WTC11 (cell line): ENCODE data around the gene AGBL4. TPM values are rescaled to one million over a fixed set of nuclear protein-coding genes. Genes with fewer than 3 reads are reported as not detected.

Experiments
- ATAC-seq: fragments of 200-7000 bp; cut with Tn5 transposase; 2 replicates; pipeline ENCODE4 v1.10.0; 2021; ENCODE audit warnings: mild to moderate bottlenecking, moderate library complexity
- CTCF ChIA-PET: fragments of 300-600 bp; sonication (Branson Sonifier 250); formaldehyde crosslinking; loops from one replicate; lab custom pipeline; 2021; ENCODE audit warnings: antibody characterized with exemption; lab: Charles Lee
- POLR2A ChIA-PET: fragments of 350-600 bp; sonication (Branson Sonifier 250); formaldehyde crosslinking; loops from one replicate; lab custom pipeline; 2021; ENCODE audit warnings: antibody characterized with exemption; lab: Charles Lee
- DNase-seq: peaks from one replicate; pipeline ENCODE4 v3.0.0; 2021; ENCODE audit warnings: low spot score
- H3K27ac Mint-ChIP-seq: 2 replicates; pipeline ENCODE4 v1.8.0; 2021; ENCODE audit warnings: mixed read lengths
- H3K27me3 Mint-ChIP-seq: 2 replicates; pipeline ENCODE4 v1.8.0; 2021; ENCODE audit warnings: low read depth, mild to moderate bottlenecking, moderate library complexity, mixed read lengths
- H3K36me3 Mint-ChIP-seq: 2 replicates; pipeline ENCODE4 v1.8.0; 2021; ENCODE audit warnings: mixed read lengths
- H3K4me1 Mint-ChIP-seq: 2 replicates; pipeline ENCODE4 v1.8.0; 2022; ENCODE audit warnings: mixed read lengths
- H3K4me3 Mint-ChIP-seq: 2 replicates; pipeline ENCODE4 v1.8.0; 2021; ENCODE audit warnings: mild to moderate bottlenecking, moderate library complexity, mixed read lengths
- H3K9me3 Mint-ChIP-seq: 2 replicates; pipeline ENCODE4 v1.8.0; 2021; ENCODE audit warnings: mixed read lengths
- CBFB ChIP-seq: sonication (generic); formaldehyde crosslinking; IDR thresholded peaks from 2 replicates; pipeline ENCODE4 v1.8.1; 2022; ENCODE audit warnings: mild to moderate bottlenecking, low read depth, missing genetic modification reagents
- CREB1 ChIP-seq: sonication (generic); formaldehyde crosslinking; IDR thresholded peaks from 2 replicates; pipeline ENCODE4 v1.8.0; 2023; ENCODE audit warnings: mild to moderate bottlenecking, missing genetic modification reagents
- ERG ChIP-seq: fragments of 250-450 bp; sonication (Bioruptor Pico); IDR thresholded peaks from 2 replicates; pipeline ENCODE4 v1.8.0; 2021; ENCODE audit warnings: mild to moderate bottlenecking
- ESRRA ChIP-seq: sonication (generic); formaldehyde crosslinking; IDR thresholded peaks from 2 replicates; pipeline ENCODE4 v1.8.1; 2022; ENCODE audit warnings: mild to moderate bottlenecking, missing genetic modification reagents, borderline replicate concordance
- FOXP1 ChIP-seq: sonication (generic); formaldehyde crosslinking; IDR thresholded peaks from 2 replicates; pipeline ENCODE4 v1.8.0; 2022; ENCODE audit warnings: missing genetic modification reagents, mild to moderate bottlenecking, moderate library complexity, borderline replicate concordance
- GABPB1 ChIP-seq: sonication (generic); formaldehyde crosslinking; IDR thresholded peaks from 2 replicates; pipeline ENCODE4 v1.8.1; 2023; ENCODE audit warnings: mild to moderate bottlenecking, missing genetic modification reagents
- GRHL2 ChIP-seq: fragments of 250-450 bp; sonication (Bioruptor Pico); IDR thresholded peaks from 2 replicates; pipeline ENCODE4 v1.8.0; 2022; ENCODE audit warnings: mild to moderate bottlenecking, moderate library complexity; ENCODE audit not compliant: insufficient replicate concordance, severe bottlenecking
- KAT7 ChIP-seq: sonication (generic); formaldehyde crosslinking; IDR thresholded peaks from 2 replicates; pipeline ENCODE4 v1.8.1; 2023; ENCODE audit warnings: missing genetic modification reagents, mild to moderate bottlenecking, borderline replicate concordance
- NFE2L1 ChIP-seq: sonication (generic); formaldehyde crosslinking; IDR thresholded peaks from 2 replicates; pipeline ENCODE4 v1.8.1; 2023; ENCODE audit warnings: missing genetic modification reagents
- PREB ChIP-seq: sonication (generic); formaldehyde crosslinking; IDR thresholded peaks from 2 replicates; pipeline ENCODE4 v1.8.1; 2022; ENCODE audit warnings: mild to moderate bottlenecking, missing genetic modification reagents, moderate library complexity, borderline replicate concordance
- RELA ChIP-seq: sonication (generic); formaldehyde crosslinking; IDR thresholded peaks from 2 replicates; pipeline ENCODE4 v1.8.1; 2022; ENCODE audit warnings: missing genetic modification reagents, mild to moderate bottlenecking, borderline replicate concordance
- TCF7 ChIP-seq: sonication (generic); formaldehyde crosslinking; IDR thresholded peaks from 2 replicates; pipeline ENCODE4 v1.8.0; 2022; ENCODE audit warnings: mild to moderate bottlenecking, low read depth, missing genetic modification reagents, moderate library complexity
- TEAD1 ChIP-seq: sonication (generic); formaldehyde crosslinking; IDR thresholded peaks from 2 replicates; pipeline ENCODE4 v1.8.0; 2022; ENCODE audit warnings: mild to moderate bottlenecking, missing genetic modification reagents
- TP53 ChIP-seq: sonication (generic); formaldehyde crosslinking; IDR thresholded peaks from 2 replicates; pipeline ENCODE4 v1.8.1; 2023; ENCODE audit warnings: mild to moderate bottlenecking, missing genetic modification reagents
- ZBTB21 ChIP-seq: sonication (generic); formaldehyde crosslinking; IDR thresholded peaks from 2 replicates; pipeline ENCODE4 v1.8.1; 2023; ENCODE audit warnings: mild to moderate bottlenecking, missing genetic modification reagents, borderline replicate concordance
- ZNF317 ChIP-seq: sonication (generic); formaldehyde crosslinking; IDR thresholded peaks from 2 replicates; pipeline ENCODE4 v1.8.1; 2023; ENCODE audit warnings: low read depth, mild to moderate bottlenecking, moderate library complexity, missing genetic modification reagents, borderline replicate concordance
- ZNF396 ChIP-seq: fragments of 250-450 bp; sonication (Bioruptor Pico); IDR thresholded peaks from 2 replicates; pipeline ENCODE4 v1.8.0; 2021; ENCODE audit warnings: mild to moderate bottlenecking, moderate library complexity, borderline replicate concordance
- total RNA-seq: library from RNA; stranded (reverse); gene quantifications from 3 replicates; pipeline ENCODE4 v1.2.3, GENCODE V29; 2021
- TF ChIP-seq, protein P1 (sequence below): fragments of 250-450 bp; sonication (Bioruptor Pico); conservative IDR thresholded peaks from 2 replicates; pipeline ENCODE4 v1.9.0; 2021; ENCODE audit warnings: mild to moderate bottlenecking
- TF ChIP-seq, protein P2 (sequence below): sonication (generic); formaldehyde crosslinking; IDR thresholded peaks from 2 replicates; pipeline ENCODE4 v1.8.0; 2022; ENCODE audit warnings: mild to moderate bottlenecking, missing genetic modification reagents
- TF ChIP-seq, protein P3 (sequence below): fragments of 200-600 bp; IDR thresholded peaks from 2 replicates; pipeline ENCODE4 v1.8.0; 2022; ENCODE audit warnings: antibody characterized with exemption
- TF ChIP-seq, protein P4 (sequence below): fragments of 250-450 bp; sonication (Bioruptor Pico); IDR thresholded peaks from 2 replicates; pipeline ENCODE4 v1.9.0; 2021; ENCODE audit warnings: mild to moderate bottlenecking

Gene AGBL4
- total RNA-seq, 1 experiment from 2014 or later, result 0.87 TPM

DNA sequence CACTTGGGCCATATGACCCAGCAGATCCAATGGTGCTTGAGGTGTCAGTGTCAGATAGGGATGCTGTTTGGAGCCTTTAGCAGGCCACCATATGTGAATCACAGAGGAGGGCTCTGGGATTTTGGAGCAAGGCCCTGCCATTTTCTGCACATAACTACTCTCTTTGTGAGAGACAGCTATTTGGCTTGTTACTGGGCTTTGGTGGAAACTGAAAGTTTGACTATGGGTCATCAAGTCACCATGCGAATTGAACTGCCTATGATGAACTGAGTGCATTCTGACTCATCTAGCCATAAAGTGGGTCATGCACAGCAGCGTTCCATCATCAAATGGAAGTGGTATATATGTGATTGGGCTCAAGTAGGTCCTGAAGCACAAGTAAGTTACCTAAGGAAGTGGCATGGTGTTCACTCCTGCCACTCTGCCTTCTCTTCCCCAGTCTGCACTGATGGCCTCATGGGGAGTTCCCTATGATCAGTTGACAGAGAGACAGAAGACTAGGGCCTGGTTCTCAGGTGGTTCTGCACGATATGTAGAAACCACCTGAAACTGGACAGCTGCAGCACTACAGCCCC lies 447.3 kb downstream of the AGBL4 start:
- POLR2A ChIA-PET, result no interaction called here
- peaks cover 55% of the 10 kb centered on the region for H3K36me3 Mint-ChIP-seq

DNA sequence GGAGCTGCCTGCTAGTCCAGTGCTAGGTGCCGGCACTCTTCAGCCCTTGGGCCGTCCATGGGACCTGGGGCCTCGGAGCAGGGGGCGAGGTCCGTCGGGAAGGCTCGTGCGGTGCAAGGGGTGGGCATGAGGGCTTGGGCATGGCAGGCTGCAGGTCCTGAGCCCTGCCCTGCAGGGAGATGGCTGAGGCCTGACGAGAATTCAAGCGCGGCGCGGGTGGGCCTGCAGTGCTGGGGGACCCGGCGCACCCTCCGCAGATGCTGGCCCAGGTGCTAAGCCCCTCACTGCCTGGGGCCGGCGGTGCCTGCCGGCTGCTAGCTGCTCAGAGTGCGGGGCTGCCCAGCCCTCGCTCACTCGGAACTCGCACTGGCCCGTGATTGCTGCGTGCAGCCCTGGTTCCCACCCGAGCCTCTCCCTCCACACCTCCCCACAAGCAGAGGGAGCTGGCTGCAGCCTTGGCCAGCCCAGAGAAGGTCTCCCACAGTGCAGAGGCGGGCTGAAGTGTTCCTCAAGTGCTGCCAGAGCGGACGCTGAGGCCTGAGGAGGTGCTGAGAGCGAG lies 467.0 kb downstream of the AGBL4 start:
- Mint-ChIP-seq H3K4me3 (no peak overlapping the region), H3K36me3 (peaks cover 50% of the 10 kb centered on the region), H3K27me3 (peaks cover 3% of the 10 kb centered on the region; the same call in 1 of the 2 replicates), H3K27ac (no peak overlapping the region), H3K4me1 (no peaks in the 10 kb centered on the region), H3K9me3 (peaks cover 65% of the 10 kb centered on the region)
- CTCF ChIA-PET, result no interaction called here
- ATAC-seq (no peak), DNase-seq (no peak)
- POLR2A ChIA-PET, result no interaction called here
- TF ChIP-seq CBFB (CRISPR knock-in tag) (no peak), TEAD1 (no peak), KAT7 (CRISPR knock-in tag) (no peak), ERG (CRISPR knock-in tag) (no peak), ZBTB21 (no peak), FOXP1 (no peak), CREB1 (CRISPR knock-in tag) (no peak), GABPB1 (CRISPR knock-in tag) (no peak)
- TF ChIP-seq, protein P1, sequence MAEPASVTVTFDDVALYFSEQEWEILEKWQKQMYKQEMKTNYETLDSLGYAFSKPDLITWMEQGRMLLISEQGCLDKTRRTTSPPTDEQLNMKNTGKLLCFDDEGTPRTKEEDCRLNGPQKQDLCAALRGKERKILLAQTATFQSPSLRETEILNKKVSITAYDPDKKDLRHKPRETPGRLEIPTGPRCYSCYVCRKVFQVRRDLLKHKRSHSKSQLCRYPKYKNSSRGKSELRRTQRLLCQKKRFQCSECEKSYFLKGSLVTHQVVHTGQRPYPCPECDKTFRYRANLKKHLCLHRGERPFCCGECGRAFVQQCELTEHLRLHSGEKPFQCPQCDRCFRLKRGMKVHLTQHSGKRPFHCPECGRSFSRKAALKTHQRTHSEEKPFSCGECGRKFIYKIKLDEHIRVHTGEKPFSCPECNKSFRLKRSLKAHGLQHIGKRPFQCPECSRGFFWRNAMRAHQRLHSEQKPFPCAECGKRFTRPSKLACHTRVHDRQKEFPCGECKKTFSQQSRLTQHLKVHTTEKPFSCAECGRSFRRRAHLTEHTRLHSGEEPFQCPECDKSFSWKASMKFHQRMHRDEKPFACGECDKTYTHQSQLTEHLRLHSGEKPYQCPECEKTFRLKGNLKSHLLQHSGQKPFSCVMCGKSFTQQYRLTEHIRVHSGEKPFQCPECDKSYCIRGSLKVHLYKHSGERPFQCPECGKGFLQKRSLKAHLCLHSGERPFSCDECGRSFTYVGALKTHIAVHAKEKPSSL (CRISPR knock-in tag), result no peak

More for the DNA sequence above, 447.3 kb downstream of the AGBL4 start:
- Mint-ChIP-seq H3K4me1 (no peaks in the 10 kb centered on the region), H3K27ac (no peak overlapping the region), H3K9me3 (peaks cover 89% of the 10 kb centered on the region), H3K4me3 (no peak overlapping the region), H3K27me3 (no peaks in the 10 kb centered on the region)
- DNase-seq (no peak), ATAC-seq (no peak)
- CTCF ChIA-PET, result no interaction called here
- TF ChIP-seq, protein P1 (CRISPR knock-in tag), result no peak
- TF ChIP-seq, protein P2, sequence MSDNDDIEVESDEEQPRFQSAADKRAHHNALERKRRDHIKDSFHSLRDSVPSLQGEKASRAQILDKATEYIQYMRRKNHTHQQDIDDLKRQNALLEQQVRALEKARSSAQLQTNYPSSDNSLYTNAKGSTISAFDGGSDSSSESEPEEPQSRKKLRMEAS, result no peak
- TF ChIP-seq, protein P3, sequence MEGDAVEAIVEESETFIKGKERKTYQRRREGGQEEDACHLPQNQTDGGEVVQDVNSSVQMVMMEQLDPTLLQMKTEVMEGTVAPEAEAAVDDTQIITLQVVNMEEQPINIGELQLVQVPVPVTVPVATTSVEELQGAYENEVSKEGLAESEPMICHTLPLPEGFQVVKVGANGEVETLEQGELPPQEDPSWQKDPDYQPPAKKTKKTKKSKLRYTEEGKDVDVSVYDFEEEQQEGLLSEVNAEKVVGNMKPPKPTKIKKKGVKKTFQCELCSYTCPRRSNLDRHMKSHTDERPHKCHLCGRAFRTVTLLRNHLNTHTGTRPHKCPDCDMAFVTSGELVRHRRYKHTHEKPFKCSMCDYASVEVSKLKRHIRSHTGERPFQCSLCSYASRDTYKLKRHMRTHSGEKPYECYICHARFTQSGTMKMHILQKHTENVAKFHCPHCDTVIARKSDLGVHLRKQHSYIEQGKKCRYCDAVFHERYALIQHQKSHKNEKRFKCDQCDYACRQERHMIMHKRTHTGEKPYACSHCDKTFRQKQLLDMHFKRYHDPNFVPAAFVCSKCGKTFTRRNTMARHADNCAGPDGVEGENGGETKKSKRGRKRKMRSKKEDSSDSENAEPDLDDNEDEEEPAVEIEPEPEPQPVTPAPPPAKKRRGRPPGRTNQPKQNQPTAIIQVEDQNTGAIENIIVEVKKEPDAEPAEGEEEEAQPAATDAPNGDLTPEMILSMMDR, result no peak
- TF ChIP-seq RELA (CRISPR knock-in tag) (no peak), TP53 (CRISPR knock-in tag) (no peak), ZNF396 (CRISPR knock-in tag) (no peak), PREB (CRISPR knock-in tag) (no peak), TCF7 (CRISPR knock-in tag) (no peak), NFE2L1 (CRISPR knock-in tag) (no peak), ZNF317 (CRISPR knock-in tag) (no peak), GRHL2 (CRISPR knock-in tag) (no peak), CBFB (CRISPR knock-in tag) (no peak), ESRRA (CRISPR knock-in tag) (no peak)
- TF ChIP-seq, protein P4, sequence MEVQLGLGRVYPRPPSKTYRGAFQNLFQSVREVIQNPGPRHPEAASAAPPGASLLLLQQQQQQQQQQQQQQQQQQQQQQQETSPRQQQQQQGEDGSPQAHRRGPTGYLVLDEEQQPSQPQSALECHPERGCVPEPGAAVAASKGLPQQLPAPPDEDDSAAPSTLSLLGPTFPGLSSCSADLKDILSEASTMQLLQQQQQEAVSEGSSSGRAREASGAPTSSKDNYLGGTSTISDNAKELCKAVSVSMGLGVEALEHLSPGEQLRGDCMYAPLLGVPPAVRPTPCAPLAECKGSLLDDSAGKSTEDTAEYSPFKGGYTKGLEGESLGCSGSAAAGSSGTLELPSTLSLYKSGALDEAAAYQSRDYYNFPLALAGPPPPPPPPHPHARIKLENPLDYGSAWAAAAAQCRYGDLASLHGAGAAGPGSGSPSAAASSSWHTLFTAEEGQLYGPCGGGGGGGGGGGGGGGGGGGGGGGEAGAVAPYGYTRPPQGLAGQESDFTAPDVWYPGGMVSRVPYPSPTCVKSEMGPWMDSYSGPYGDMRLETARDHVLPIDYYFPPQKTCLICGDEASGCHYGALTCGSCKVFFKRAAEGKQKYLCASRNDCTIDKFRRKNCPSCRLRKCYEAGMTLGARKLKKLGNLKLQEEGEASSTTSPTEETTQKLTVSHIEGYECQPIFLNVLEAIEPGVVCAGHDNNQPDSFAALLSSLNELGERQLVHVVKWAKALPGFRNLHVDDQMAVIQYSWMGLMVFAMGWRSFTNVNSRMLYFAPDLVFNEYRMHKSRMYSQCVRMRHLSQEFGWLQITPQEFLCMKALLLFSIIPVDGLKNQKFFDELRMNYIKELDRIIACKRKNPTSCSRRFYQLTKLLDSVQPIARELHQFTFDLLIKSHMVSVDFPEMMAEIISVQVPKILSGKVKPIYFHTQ (CRISPR knock-in tag), result no peak
